Esophagus muscularis mucosa (tissue), 4 donors: ENCODE results near the gene TVP23A. TPM values are rescaled to one million over a fixed set of nuclear protein-coding genes. Genes with fewer than 3 reads are reported as not detected.

Experiments
- DNase-seq: peaks from one replicate; pipeline ENCODE4 v3.0.0-alpha.2; 2017; ENCODE audit errors: extremely low spot score
- H3K27ac ChIP-seq, 4 donors: fragments of 200-600 bp; sonication (generic); replicated peaks in 1 of 4; 1 replicate in 3 of 4; 2 replicates in 1 of 4; pipeline ENCODE4 v1.5.1; 2016 to 2019; ENCODE audit warnings: mild to moderate bottlenecking in 1 of 4
- H3K27me3 ChIP-seq, 4 donors: fragments of 200-600 bp; sonication (generic); one replicate each; pipeline versions ENCODE4 v1.5.1 to v1.6.0; 2016 to 2019
- H3K36me3 ChIP-seq, 4 donors: fragments of 200-600 bp; sonication (generic); one replicate each; pipeline ENCODE4 v1.5.1; 2016 to 2019
- H3K4me1 ChIP-seq, 4 donors: fragments of 200-600 bp; sonication (generic); one replicate each; pipeline ENCODE4 v1.5.1; 2016 to 2019
- H3K4me3 ChIP-seq, 4 donors: fragments of 200-600 bp; sonication (generic); 1 replicate in 2 of 4; 2 replicates in 2 of 4; pipeline ENCODE4 v1.5.1; 2016 to 2019; ENCODE audit warnings: mild to moderate bottlenecking in 4 of 4, moderate library complexity in 1 of 4
- H3K9me3 ChIP-seq, 4 donors: fragments of 200-600 bp; sonication (generic); 1 replicate in 3 of 4; 2 replicates in 1 of 4; pipeline ENCODE4 v1.5.1; 2016 to 2019
- EP300 ChIP-seq: sonication (generic); formaldehyde crosslinking; IDR thresholded peaks from one replicate; pipeline ENCODE4 v1.6.1; 2017; ENCODE audit warnings: antibody characterized with exemption
- POLR2A ChIP-seq: fragments of 450-650 bp; IDR thresholded peaks from one replicate; pipeline ENCODE4 v1.6.1; 2017; ENCODE audit warnings: antibody characterized with exemption, moderate library complexity, mild to moderate bottlenecking, low read depth
- POLR2AphosphoS5 ChIP-seq, 2 donors: sonication (generic); formaldehyde crosslinking; IDR thresholded peaks; one replicate each; pipeline ENCODE4 v1.6.1; 2017; ENCODE audit warnings: antibody characterized with exemption in 2 of 2
- WGBS: methylation state at CpG from one replicate; pipeline ENCODE4 v1.1.5; 2018; 5-methylcytosine and 5-hydroxymethylcytosine counted together
- intact Hi-C: fragments of 100-400 bp; cut with DNase I; formaldehyde crosslinking; loops from one replicate; pipeline ENCODE4 v1.15.1; 2023
- total RNA-seq, 4 donors: library from RNA; depleted of rRNA; stranded (reverse); fragments of >200 nt; gene quantifications; one replicate each; pipeline versions ENCODE4 v1.1.0 to v1.2.1, GENCODE V29; 2016
- TF ChIP-seq, protein P1 (sequence below), 3 experiments: fragments of 200-600 bp in 2 of 3; fragments of 450-650 bp in 1 of 3; sonication (generic) in 2 of 3; IDR thresholded peaks; one replicate each; pipeline ENCODE4 v1.5.1; 2017 to 2019; ENCODE audit warnings: antibody characterized with exemption in 3 of 3, mild to moderate bottlenecking in 2 of 3, moderate library complexity in 1 of 3

TVP23A gene
- total RNA-seq, 4 donors from 2014 or later, result 0.42 to 1.2 (median 0.80) TPM; not detected in 1

DNA sequence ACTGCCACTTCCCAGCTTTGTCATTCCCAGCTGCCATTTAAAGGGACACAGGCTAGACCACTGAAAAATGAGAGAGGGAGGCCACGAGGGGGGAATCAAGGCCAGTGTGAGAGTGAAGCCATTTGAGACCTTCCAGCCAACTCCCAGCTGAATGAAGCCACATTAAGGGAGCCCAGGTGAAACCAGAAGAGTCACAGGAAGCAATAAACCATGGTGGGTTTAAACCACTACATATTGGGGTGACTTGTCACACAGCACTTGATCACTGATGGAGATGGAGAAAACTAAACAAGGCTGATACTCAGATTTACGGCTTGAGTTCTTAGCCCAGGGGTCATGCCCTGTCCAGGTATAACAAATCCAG, 77.8 kb downstream of the TVP23A start:
- H3K4me1 ChIP-seq, result peaks cover 44 to 62% (median 48%) of the 10 kb centered on the region in 4 donors
- no peaks in the 10 kb centered on the region for H3K27me3 ChIP-seq
- no peak overlapping the region for H3K4me3 ChIP-seq
- intact Hi-C loops, result loop anchor here (5.0 kb wide), 1 partner anchor 176 kb away; no protein-coding TSS in a partner anchor
- H3K9me3 ChIP-seq, result no peaks in the 10 kb centered on the region
- WGBS, result 88% methylated on average over 2 of the region's 2 CpGs
- TF ChIP-seq POLR2A (no peak), EP300 (no peak), POLR2AphosphoS5 (IDR thresholded peaks at IDR 0.05) (no peak)
- TF ChIP-seq, protein P1, sequence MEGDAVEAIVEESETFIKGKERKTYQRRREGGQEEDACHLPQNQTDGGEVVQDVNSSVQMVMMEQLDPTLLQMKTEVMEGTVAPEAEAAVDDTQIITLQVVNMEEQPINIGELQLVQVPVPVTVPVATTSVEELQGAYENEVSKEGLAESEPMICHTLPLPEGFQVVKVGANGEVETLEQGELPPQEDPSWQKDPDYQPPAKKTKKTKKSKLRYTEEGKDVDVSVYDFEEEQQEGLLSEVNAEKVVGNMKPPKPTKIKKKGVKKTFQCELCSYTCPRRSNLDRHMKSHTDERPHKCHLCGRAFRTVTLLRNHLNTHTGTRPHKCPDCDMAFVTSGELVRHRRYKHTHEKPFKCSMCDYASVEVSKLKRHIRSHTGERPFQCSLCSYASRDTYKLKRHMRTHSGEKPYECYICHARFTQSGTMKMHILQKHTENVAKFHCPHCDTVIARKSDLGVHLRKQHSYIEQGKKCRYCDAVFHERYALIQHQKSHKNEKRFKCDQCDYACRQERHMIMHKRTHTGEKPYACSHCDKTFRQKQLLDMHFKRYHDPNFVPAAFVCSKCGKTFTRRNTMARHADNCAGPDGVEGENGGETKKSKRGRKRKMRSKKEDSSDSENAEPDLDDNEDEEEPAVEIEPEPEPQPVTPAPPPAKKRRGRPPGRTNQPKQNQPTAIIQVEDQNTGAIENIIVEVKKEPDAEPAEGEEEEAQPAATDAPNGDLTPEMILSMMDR (IDR thresholded peaks at IDR 0.05), result no peak
- DNase-seq, result no peak
- no peaks in the 10 kb centered on the region for H3K36me3 ChIP-seq
- H3K27ac ChIP-seq, result no peak overlapping the region

DNA sequence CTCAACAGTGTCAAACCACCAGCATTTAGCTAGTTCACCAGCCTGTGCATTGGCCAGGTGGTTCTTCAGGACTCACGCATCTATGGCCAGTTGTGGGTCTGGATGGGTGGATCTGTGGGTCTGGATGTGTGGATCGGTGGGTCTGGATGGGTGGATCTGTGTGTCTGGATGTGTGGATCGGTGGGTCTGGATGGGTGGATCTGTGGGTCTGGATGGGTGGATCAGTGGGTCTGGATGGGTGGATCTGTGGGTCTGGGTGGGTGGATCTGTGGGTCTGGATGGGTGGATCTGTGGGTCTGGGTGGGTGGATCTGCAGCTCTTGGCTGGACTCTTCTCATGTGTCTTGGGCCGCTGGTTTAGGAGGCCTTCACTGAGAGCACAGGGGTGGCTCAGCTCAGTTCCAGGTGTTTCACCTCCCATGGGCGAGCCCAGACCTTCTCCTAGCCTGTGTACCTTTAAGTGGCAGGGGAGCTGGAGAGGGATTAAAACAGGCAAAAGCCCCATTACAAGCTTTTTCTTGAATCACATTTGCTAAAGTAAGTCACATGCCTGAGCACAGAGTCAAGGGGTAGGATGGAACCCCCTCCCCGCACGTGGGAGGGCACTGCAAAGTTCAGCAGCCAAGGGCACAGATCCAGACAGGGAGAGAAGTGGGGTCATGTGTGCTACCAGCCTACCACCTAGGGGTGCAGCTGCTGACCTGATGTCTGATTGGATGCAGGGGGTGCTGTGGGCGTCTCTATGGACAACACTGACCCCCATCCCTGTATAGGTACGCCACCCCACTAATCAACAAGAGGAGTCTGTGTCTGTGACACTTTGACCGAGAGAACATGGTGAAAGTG, 78.4 kb downstream of the TVP23A start:
- Histone ChIP-seq H3K4me3 (no peak overlapping the region), H3K36me3 (no peaks in the 10 kb centered on the region), H3K27ac (no peak overlapping the region), H3K9me3 (no peaks in the 10 kb centered on the region), H3K27me3 (no peaks in the 10 kb centered on the region), H3K4me1 (peaks cover 38 to 56% (median 42%) of the 10 kb centered on the region in 4 donors)
- intact Hi-C loops, result loop anchor here (5.0 kb wide), 2 partner anchors 163 to 177 kb away; no protein-coding TSS in a partner anchor
- DNase-seq, result no peak
- WGBS, result 87% methylated on average over 9 of the region's 10 CpGs
- no peak for TF ChIP-seq EP300
- TF ChIP-seq, protein P1 (IDR thresholded peaks at IDR 0.05), result no peak
- TF ChIP-seq POLR2AphosphoS5 (IDR thresholded peaks at IDR 0.05), result no peak
- TF ChIP-seq POLR2A, result no peak

DNA sequence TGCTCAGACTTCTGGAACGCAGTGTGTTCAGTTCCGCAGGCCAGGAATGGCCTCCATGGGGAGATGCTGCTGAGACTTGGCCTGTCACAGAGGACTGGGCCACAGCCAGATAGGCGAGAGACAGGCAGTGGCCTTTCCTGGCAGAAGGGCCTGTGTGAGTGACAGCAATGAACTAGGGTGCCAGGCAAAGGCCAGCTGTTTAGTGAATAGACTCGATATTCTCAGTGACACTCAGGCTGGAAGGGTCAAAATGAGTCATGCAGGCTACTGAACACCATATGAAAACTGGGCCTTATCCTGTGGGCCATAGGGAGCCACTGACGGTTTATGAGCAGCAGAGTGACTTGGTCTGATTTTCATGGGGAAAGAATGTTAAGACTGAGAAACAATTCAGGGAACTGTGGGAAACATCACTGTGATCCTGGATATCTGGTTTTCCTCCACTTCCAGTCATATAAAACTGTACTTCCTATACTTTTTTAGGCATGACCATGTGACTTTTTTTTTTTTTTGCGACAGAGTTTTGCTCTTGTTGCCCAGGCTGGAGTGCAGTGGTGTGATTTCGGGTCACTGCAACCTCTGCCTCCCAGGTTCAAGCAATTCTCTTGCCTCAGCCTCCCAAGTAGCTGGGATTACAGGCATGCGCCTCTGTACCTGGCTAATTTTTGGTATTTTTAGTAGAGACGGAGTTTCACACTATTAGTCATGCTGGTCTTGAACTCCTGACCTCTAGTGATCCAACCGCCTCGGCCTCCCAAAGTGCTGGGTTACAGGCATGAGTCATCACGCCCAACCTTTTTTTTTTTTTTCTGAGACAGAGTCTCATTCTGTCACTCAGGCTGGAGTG, 80.1 kb downstream of the TVP23A start:
- Histone ChIP-seq H3K9me3 (peaks cover 0 to under 1% (median 0%) of the 10 kb centered on the region in 4 donors), H3K27ac (peak overlapping the region; percentile 58 to 70 (median 66)), H3K4me1 (peaks cover 27 to 45% (median 31%) of the 10 kb centered on the region in 4 donors), H3K4me3 (no peak overlapping the region), H3K36me3 (no peaks in the 10 kb centered on the region), H3K27me3 (no peaks in the 10 kb centered on the region)
- intact Hi-C loops, result loop anchor here (5.0 kb wide), 1 partner anchor 161 kb away; no protein-coding TSS in a partner anchor
- DNase-seq, result no peak
- 44% methylated on average over 12 of the region's 12 CpGs for WGBS
- TF ChIP-seq POLR2A, result no peak
- TF ChIP-seq POLR2AphosphoS5 (IDR thresholded peaks at IDR 0.05), result peak; percentile 20 to 36
- no peak for TF ChIP-seq EP300

DNA sequence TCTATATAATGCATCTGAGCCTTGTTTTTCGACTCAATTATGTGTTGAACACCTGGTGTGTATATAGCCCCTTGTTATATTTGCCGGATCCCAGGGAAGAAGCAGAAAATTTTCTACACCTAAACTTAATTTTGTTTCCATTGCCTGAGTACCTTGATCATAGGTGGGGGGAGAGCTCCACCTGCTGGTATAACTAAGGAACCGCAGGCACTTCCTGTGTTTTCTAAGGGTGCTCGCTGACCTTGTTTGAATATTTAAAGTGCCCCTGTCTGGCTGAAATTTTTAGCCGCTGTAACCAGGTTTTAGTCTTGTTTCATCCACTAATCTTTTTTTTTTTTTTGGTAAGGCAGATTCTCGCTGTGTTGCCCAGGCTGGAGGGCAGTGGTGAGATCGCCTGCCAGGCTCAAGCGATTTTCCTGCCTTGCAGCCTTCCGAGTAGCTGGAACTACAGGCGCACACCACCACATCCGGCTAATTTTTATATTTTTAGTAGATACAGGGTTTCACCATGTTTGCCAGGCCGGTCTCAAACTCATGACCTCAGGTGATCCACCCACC, 81.4 kb downstream of the TVP23A start:
- 30% methylated on average over 12 of the region's 12 CpGs for WGBS
- H3K27ac ChIP-seq, result peak overlapping the region; percentile 58 to 70 (median 66)

More for the DNA sequence above, 81.4 kb downstream of the TVP23A start:
- TF ChIP-seq POLR2A (no peak), POLR2AphosphoS5 (IDR thresholded peaks at IDR 0.05) (peak in 1 of 2 donors; percentile 41)
- TF ChIP-seq, protein P1 (IDR thresholded peaks at IDR 0.05), result peak; percentile 92 to 95 (median 94)
- H3K36me3 ChIP-seq, result no peaks in the 10 kb centered on the region
- H3K4me3 ChIP-seq, result peak overlapping the region in 2 of 4 donors; percentile 13
- intact Hi-C loops, result loop anchor here (2.0 to 5.0 kb wide), 3 partner anchors 160 to 480 kb away; no protein-coding TSS in a partner anchor
- peaks cover 0 to 6% (median 0%) of the 10 kb centered on the region in 4 donors for H3K9me3 ChIP-seq
- DNase-seq, result peak; percentile 90
- no peaks in the 10 kb centered on the region for H3K27me3 ChIP-seq
- H3K4me1 ChIP-seq, result peaks cover 19 to 32% (median 23%) of the 10 kb centered on the region in 4 donors
